ENCODE measurements around the gene CCDC24. TPM values are rescaled to one million over a fixed set of nuclear protein-coding genes. Genes with fewer than 3 reads are reported as not detected.

CCDC24 gene
- total and polyA plus RNA-seq, 9 of the 15 experiments (the other 6 are each of a cell fraction or from before 2014, with no cell fraction given) = 0.31 to 4.5 (median 1.5) TPM

DNA sequence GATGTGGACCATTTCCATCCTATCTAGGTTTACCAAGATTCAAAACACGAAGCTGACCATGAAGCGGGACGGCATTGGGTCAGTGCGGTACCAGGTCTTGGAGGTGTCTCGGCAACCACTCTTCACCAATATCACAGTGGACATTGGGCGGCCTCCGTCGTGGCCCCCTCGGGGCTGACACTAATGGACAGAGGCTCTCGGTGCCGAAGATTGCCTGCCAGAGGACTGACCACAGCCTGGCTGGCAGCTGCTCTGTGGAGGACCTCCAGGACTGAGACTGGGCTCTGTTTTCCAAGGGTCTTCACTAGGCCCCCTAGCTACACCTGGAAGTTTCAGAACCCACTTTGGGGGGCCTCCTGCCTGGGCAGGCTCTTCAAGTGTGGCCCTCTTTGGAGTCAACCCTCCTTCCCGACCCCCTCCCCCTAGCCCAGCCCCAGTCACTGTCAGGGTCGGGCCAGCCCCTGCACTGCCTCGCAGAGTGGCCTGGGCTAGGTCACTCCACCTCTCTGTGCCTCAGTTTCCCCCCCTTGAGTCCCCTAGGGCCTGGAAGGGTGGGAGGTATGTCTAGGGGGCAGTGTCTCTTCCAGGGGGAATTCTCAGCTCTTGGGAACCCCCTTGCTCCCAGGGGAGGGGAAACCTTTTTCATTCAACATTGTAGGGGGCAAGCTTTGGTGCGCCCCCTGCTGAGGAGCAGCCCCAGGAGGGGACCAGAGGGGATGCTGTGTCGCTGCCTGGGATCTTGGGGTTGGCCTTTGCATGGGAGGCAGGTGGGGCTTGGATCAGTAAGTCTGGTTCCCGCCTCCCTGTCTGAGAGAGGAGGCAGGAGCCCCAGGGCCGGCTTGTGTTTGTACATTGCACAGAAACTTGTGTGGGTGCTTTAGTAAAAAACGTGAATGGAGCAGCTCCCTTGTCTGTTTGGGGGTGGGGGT is 864 bp upstream of the CCDC24 start (continued):
- no peak for TF ChIP-seq TGIF2 (CRISPR knock-in tag; IDR thresholded peaks at IDR 0.05)
- 0 out of 2 replicates have a peak, but pooled peaks have one; percentile 40 for TF ChIP-seq ZNF830 (CRISPR knock-in tag; IDR thresholded peaks at IDR 0.05)
- TF ChIP-seq SMARCB1 (IDR thresholded peaks at IDR 0.05; ENCODE audit: insufficient read length, low read depth) = no peak
- no peak for TF ChIP-seq MEF2A (IDR thresholded peaks at IDR 0.05; ENCODE audit: control insufficient read depth, low read depth, low read length)
- TF ChIP-seq, protein P1, sequence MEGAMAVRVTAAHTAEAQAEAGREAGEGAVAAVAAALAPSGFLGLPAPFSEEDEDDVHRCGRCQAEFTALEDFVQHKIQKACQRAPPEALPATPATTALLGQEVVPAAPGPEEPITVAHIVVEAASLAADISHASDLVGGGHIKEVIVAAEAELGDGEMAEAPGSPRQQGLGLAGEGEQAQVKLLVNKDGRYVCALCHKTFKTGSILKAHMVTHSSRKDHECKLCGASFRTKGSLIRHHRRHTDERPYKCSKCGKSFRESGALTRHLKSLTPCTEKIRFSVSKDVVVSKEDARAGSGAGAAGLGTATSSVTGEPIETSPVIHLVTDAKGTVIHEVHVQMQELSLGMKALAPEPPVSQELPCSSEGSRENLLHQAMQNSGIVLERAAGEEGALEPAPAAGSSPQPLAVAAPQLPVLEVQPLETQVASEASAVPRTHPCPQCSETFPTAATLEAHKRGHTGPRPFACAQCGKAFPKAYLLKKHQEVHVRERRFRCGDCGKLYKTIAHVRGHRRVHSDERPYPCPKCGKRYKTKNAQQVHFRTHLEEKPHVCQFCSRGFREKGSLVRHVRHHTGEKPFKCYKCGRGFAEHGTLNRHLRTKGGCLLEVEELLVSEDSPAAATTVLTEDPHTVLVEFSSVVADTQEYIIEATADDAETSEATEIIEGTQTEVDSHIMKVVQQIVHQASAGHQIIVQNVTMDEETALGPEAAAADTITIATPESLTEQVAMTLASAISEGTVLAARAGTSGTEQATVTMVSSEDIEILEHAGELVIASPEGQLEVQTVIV (CRISPR knock-in tag; IDR thresholded peaks at IDR 0.05; ENCODE audit: borderline replicate concordance) = no peak
- TF ChIP-seq PHF21A (IDR thresholded peaks at IDR 0.05; ENCODE audit: borderline replicate concordance, low read depth) = no peak
- TF ChIP-seq RB1 (IDR thresholded peaks at IDR 0.05; ENCODE audit: low read depth) = no peak
- no peak for TF ChIP-seq CEBPB (tag; IDR thresholded peaks at IDR 0.05)
- TF ChIP-seq CCAR2 (IDR thresholded peaks at IDR 0.05; ENCODE audit: low read depth, low read length) = no peak
- no peak for TF ChIP-seq CCNT2 (IDR thresholded peaks at IDR 0.05; ENCODE audit: borderline replicate concordance, extremely low read depth, insufficient read length, low read depth, low read length)
- no peak for TF ChIP-seq EWSR1 (IDR thresholded peaks at IDR 0.05; ENCODE audit: borderline replicate concordance, low read depth, partially characterized antibody)
- no peak for TF ChIP-seq ILF3 (IDR thresholded peaks at IDR 0.05; ENCODE audit: borderline replicate concordance)
- TF ChIP-seq, protein P2, sequence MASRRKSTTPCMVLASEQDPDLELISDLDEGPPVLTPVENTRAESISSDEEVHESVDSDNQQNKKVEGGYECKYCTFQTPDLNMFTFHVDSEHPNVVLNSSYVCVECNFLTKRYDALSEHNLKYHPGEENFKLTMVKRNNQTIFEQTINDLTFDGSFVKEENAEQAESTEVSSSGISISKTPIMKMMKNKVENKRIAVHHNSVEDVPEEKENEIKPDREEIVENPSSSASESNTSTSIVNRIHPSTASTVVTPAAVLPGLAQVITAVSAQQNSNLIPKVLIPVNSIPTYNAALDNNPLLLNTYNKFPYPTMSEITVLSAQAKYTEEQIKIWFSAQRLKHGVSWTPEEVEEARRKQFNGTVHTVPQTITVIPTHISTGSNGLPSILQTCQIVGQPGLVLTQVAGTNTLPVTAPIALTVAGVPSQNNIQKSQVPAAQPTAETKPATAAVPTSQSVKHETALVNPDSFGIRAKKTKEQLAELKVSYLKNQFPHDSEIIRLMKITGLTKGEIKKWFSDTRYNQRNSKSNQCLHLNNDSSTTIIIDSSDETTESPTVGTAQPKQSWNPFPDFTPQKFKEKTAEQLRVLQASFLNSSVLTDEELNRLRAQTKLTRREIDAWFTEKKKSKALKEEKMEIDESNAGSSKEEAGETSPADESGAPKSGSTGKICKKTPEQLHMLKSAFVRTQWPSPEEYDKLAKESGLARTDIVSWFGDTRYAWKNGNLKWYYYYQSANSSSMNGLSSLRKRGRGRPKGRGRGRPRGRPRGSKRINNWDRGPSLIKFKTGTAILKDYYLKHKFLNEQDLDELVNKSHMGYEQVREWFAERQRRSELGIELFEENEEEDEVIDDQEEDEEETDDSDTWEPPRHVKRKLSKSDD (conservative IDR thresholded peaks at IDR 0.05; ENCODE audit: low read length) = no peak
- TF ChIP-seq ARNT (IDR thresholded peaks at IDR 0.05) = no peak
- TF ChIP-seq FOSL1 (tag; conservative IDR thresholded peaks at IDR 0.05) = no peak
- TF ChIP-seq, protein P3, sequence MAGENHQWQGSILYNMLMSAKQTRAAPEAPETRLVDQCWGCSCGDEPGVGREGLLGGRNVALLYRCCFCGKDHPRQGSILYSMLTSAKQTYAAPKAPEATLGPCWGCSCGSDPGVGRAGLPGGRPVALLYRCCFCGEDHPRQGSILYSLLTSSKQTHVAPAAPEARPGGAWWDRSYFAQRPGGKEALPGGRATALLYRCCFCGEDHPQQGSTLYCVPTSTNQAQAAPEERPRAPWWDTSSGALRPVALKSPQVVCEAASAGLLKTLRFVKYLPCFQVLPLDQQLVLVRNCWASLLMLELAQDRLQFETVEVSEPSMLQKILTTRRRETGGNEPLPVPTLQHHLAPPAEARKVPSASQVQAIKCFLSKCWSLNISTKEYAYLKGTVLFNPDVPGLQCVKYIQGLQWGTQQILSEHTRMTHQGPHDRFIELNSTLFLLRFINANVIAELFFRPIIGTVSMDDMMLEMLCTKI (IDR thresholded peaks at IDR 0.05; ENCODE audit: partially characterized antibody) = no peak
- no peak for TF ChIP-seq E2F3 (CRISPR knock-in tag; IDR thresholded peaks at IDR 0.05)
- peak; percentile 59 for TF ChIP-seq ZBTB7A (IDR thresholded peaks at IDR 0.05; ENCODE audit: borderline replicate concordance, control insufficient read depth, low read depth, low read length)
- no peak for TF ChIP-seq ZNF561 (CRISPR knock-in tag; conservative IDR thresholded peaks at IDR 0.05)
- TF ChIP-seq FUS (optimal IDR thresholded peaks at IDR 0.05; ENCODE audit: low read depth, low read length) = no peak
